HG02642 (cell line): ENCODE results near the gene C3orf18.

Source experiments
- ATAC-seq: cut with Tn5 transposase; IDR thresholded peaks from one replicate; pipeline ENCODE4 v1.9.1; 2021; ENCODE audit warnings: mild to moderate bottlenecking; ENCODE audit not compliant: unreplicated experiment, poor library complexity

The C3orf18 gene

DNA sequence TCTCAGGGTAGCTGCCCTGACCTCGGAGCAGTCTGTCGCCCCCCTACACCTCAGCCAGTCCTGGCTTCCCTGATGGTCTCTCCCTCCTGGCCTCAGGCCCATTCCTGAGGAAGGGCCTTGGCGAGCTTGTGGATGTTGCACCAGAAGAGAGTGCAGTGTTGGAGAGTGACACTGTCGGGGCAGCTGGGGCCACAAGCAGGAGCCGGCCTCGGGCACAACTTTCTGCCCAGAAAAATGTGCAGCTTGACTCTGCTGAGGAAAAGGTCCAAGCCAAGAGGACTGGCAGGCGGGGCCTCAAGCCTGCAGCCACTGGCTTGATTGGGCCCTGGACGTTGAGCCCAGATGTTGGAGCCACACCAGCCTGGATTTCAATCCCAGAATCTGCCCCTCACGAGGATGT, 14.5 kb upstream of the C3orf18 start:
- ATAC-seq: no peak

DNA sequence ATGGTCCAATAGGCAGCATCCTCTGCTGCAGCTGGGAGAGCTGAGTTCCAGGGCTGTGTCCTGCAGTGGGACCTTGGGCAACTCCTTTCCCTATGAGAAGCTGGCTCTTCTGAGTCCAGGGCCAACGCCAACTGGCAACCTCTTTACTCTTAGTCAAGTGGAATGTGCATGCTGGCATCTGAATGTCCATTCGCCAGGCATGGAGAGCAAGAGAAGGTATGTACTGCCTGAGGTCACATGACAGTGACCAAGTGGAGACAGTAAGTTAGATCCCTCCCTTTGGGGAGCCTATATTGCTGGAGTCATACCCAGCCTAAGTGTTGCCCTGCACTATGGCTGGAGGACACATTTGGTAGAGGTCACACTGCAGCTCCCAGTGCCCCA, 13.9 kb upstream of the C3orf18 start:
- ATAC-seq: no peak

DNA sequence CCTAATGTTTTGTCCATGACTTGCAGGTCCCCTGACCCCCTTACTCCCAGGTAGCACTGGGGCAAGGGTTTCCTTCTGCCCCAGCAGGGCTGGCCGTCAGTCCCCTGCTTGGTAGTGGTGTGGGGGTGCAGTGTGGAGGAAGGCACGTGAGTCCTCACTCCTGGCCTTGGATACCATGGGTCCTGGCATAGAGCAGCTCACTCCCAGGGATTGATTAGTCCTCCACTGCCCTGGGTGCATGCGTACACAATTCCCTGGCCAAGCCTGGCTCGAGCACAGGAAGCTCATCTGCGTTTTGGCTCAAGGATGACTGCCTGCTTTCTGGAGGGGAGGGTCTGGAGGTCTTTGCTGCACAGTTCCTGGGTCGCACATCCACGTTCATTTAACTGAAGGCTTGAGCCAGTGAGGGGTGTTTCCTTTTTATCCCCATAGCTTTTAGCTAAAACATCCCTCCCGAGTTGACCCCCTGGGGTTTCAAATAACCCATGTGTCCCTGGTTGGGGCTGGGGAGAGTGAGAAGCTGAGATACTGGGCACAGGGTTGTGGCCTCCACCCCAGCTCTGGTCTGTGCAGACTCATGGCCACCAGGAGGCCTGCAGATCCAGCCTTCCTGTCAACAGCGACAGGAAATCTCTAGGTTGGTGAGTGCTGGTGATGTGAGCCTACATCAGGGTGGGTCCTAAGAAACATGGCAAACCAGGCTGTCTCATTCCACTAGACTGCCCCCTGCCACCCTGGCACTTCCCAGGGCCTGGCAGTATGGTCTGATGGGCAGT, 13.3 kb upstream of the C3orf18 start:
- no peak for ATAC-seq

DNA sequence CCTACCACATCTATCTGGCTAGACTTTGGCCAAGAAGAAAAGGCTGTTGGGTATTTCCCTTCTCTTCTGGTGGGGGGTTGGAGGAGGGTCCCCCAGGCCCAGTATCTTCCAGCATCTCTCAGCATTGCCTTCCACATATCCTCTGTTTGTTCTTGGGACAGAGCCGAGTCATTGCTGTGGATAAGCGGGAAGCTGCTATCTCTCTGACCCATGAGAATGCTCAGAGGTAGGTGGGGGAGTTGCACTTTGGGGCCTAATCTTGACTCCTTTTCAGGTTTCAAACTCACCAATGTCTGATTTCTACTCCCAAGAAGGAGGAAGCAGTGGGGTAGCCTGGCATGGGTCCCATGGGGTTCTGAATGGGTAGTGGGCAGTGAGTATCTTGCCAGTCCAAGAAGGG, 9.8 kb upstream of the C3orf18 start:
- no peak for ATAC-seq

DNA sequence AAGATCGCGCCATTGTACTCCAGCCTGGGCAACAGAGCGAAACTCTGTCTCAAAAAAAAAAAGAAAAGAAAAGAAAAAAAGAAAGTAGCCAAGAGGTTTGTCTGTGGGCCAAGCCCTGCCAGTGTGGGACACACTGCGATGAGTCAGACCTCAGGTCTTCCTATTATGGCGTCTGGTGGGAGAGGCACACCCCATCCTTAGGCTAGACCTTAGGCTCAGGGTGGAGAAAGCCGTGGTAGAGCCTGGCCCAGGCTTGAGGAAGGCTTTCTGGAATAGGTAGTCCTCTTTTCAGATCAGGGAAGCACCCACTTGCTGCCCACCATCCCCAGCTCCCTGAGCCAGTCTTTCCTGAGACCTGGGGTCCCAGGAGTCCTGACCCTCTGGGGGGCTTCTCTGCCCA, 7.8 kb upstream of the C3orf18 start:
- no peak for ATAC-seq

DNA sequence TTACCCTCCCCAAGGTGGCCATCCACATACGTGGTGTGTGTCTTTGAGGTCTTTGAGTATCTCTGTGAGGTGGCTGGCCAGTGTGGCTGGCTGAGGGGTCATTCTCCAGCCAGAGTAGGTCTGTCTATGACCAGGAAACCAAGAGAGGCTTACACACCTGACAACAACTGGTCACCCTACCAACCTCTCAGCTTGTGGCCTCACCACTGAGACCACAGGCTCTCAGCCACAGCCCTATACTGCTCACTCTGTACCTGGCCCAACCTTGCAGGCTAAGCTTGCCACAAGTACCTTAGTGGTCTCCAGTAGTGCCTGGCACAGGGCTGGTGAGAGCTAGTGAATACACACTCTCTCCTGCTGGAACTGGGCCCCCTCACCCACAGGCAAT, 6.9 kb upstream of the C3orf18 start:
- ATAC-seq: no peak

DNA sequence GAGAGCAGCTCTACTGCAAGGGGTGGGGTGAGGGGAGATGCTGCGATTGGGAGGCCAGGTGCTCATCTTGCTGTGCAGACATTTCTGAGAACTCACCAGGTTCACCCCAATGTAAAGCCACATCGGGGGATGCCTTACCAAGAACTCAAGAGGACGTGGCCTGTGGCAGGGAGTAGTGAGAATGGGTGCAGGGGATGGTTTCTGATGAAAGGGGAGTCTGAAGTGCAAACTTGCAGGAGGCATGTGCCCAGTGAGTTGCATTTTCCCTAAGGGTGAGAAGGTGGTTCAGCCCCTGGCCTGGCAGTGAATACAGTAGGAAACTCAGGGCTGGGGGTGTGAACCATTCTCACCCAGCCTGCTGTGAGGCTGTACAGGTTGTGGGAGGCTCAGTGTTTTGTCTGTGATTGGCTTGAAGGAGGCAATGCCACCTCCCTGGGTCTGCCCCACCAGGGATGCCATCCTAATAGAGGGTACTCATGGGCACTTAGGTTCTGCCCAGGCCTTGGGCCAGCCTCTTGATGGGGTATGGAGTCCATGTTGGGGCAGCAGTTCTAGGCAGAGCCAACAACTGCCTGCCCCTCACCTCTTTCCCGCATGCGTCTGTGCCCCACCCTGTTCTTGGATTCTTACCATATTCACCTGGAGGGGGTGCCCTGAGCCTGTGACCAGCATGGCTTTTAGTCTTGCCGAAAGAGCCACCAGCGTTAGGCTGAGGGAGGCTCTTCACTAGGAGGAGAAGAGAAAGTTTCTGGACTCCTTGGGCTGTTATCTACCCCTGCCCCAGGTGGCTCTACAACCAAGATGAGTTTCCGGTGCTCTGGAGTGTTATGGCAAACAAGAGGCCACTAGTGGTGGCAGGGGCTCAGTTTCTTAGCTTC, 6.3 kb upstream of the C3orf18 start:
- no peak for ATAC-seq

DNA sequence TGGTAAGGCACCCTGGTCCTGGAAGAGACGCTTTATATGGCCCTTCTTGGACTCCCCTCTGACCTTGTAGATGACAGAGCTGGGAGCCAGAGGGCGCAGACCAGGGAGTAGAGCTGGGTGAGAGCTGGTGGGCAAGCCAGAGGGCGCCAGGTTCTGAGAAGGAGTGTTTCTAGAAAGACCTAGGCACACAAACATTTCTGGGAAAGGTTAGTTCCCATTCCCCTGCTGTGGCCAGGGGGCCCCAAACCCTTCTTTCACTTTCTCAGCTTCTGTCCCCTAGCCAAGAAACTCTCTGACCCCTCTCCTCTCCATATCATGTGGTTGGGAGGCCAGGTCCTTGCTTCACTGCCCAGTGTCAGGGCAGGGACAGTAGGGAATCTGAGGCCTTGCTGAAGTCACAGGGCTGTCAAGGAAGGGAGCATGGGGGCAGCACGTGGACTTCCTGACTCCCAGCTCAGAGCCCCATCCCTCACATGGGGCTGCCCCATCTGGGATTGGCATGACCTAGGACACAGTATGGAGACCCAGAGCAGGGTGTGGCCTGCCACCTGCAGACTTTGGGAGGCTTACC, 5.3 kb upstream of the C3orf18 start:
- no peak for ATAC-seq

DNA sequence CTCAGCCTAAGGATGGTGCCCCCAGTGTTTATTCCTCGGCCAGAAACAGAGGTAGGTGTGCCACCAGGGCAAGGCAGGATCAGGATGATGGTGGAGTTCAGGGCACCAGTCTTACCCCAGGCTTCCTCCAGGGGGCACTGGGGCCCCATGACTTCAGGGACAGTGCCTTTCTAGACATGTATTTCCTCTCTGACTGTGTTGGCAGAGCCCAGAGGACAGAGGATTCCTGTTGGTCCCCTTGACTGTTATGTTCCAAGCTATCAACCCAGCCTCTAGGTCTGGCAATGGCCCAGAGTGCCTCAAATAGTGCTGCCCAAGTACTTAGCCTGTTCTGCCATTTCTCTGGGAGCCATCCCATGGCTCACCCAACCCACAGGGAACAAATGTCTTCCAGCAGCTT, 4.6 kb upstream of the C3orf18 start:
- no peak for ATAC-seq

DNA sequence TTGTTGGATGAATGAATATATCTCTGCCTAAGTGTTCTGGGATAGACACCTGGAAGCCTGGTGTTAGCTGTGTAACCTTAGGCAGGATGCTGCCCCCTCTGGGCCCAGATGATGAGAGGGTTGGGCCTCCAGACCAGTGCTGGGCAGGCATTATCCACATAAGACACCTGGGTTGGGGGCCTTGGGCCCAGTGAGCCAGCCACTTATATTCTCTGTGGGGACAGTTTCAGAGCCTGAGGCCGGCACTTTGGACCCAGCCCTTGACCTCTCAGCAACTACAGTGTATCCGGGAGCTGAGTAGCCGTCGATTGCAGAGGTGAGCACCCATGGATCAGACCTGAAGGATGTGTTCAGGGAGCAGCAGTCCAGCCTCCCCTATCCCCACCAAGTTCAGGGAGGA, 3.9 kb upstream of the C3orf18 start:
- no peak for ATAC-seq

DNA sequence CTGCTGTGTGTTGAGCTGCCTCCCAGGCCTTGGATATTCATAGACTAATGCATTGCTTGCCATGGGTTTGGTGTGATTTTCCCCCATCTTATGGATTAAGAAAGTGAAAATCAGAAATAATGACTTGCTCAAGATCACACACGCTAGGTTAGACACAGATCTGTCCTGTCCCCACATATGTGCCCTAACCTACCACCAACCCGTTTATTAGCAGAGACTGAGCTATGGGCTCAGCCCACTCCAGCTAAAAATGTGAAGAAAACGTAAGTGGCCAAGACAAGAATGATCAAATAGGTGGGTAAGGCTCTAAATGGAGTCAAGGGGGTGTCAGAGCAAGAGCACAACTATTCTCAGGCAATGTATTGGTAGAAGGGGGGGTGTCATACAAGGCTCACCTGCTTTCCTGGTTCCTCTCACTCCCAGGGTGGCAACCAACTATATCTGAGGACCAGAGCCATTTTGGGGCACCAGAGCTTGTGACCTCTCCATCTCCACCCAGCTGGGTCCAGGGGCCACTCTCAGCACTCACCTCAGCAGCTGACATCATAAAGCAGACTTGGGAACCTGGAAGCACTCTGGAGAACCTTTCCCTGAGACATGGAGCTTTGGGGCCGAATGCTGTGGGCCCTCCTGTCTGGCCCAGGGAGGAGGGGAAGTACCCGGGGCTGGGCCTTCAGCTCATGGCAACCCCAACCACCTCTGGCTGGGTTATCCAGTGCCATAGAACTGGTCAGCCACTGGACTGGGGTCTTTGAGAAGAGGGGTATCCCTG, 3.1 kb upstream of the C3orf18 start:
- no peak for ATAC-seq

DNA sequence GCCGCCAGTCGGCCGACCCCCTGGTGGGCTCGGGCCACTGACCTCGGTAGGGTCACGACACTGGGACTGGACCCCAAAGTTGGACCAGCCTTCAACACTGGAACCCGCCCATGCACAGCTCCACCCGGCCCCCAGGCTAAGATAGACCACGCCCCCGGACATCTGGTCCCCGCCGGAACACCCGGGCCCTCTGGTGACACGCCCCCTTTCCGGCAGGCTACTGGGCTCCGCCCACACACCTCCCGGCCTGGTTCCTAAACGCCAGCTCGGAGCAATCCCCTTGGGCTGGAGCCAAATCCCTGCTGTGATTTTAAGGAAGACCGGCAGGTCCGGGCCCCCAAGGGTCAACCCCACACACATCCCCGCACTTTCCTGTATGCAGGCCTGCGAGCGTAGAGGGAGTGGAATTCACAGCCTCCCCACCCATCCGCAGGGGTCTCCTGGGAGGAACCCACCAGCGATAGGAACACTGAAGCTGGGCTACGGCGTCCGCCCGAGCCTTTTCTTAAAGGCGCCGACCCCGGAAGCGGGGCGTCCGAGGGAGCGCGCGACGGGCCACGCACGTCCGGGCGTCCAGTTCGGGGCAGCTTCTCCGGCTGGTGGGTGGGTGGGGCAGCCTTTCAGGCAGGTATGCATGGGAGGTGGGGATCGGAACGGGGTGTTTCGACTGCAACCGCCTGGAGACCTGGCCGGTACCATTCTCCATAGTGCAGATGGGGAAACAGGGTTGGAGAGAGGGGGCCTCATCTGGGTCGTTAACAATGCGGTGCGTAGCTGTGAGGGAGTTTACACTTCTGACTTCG, 1.6 kb upstream of the C3orf18 start, which contains the start of gene HEMK1:
Gene HEMK1, plus strand, starts transcription at position 576 of the 803 bp plus-strand sequence. CDS start 1,583 bp downstream, outside the sequence.
- peak; percentile 72 for ATAC-seq

DNA sequence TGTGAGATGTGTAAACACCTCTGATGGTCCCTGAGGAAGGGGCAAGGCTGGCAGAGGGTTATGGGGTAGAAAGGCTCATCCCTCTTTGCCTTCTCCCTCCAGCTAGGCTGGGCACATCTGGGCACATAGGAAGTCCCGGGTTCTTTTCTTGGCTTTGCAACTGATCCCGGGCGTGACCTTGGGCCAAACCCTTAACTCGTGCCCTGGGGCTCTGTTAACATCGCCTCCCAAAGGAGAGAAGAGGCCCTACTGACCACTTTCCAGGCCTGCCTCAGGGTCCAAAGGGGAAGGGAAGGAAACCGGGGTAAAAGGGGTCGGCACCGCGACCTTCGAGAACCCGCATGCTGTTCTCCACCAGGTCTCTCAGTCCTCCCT, 549 bp downstream of the C3orf18 start:
- no peak for ATAC-seq

DNA sequence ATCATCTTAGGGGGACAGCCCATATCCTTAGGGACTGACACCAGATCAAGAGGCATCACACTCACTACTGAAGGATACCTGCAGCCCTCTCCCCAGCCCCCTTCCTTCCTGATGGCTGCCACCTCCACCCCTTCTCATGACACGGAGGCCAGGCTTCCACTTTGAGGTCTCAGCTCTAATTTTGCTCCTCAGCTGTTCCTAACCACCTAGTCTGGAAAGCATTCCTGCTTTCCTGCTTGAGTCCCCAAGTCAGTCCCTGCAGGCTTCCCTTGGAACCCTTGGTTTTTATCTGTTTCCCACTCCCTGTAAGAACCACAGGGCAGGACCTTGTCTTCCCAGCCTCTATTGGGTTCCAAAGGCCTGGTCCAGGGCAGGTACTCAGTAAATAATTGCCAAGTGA, 3.2 kb downstream of the C3orf18 start:
- no peak for ATAC-seq

DNA sequence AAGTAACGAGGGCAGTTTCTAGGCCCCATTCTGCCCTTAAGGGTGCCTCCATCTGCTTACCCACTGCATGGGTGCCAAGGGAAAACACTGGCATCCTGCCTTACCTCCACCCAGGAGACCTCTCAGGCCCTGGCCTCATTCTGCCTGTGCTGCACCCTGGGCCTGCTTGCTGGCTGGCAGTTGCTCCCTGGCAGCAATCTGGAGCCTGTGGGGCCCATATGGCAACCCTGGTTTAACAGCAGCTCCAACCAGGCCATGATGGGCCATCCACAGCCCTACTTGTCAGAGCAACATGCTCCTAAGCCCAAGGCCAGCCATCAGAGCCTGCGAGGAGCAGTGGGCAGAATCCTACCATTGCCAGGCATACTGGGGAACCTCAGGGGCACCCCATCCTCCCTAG, 3.7 kb downstream of the C3orf18 start:
- no peak for ATAC-seq

DNA sequence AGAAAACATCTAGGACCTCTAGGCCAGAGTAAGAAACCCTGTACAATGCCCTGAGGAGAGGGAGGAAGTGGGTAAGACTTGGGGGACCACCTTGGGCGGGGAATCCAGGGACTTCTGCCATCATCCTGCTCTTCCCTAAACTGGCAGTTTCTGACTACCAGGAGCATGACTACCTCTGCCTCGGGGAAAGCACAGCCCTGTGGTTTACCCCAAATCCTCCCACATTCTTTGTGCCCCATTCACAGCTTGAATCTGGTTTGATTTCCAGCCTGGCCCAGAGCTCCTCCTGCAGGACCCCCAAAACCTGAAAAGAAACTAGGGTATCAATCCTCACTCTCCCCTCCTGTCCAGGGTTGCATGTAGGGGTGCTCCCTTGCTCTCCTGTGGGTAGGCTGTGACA, 4.7 kb downstream of the C3orf18 start:
- ATAC-seq: no peak

DNA sequence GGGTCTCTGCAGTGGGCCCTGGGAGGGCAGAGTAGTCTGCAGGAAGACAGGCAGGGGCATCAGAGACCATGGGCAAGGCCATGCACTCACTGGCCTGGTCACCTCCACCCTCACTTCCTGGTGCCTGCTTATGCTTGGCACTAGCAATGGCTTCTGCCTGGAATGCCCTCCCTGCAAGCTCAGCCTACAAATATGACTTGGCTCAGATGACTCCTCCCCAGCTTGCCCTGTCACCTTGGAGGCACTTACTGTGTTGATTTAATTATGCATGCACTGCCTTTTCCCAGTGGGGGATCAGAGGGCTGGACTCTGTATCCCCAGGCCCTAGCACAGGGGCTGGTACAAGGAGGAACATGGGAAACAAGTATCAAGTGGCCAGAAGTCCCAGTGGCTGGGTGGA, 7.8 kb downstream of the C3orf18 start:
- no peak for ATAC-seq

DNA sequence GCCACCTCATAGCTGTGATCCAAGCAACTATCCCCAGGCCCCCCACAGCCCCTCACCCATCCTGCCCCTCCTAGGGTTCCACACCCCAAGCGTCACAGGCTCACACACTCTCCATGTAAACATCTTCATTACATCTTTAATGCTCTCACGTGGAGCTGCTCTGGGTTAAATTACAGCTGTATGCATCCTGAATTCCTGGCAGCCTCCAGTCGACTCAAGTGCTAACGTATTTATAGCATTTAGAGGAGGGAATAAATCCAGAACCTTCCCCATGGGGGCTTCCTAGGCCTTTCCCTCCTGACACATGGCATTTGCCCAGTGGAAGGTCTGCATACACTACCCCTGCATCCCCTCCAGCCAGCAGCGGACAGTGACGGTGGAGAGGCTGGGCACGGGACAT, 9.6 kb downstream of the C3orf18 start:
- no peak for ATAC-seq

DNA sequence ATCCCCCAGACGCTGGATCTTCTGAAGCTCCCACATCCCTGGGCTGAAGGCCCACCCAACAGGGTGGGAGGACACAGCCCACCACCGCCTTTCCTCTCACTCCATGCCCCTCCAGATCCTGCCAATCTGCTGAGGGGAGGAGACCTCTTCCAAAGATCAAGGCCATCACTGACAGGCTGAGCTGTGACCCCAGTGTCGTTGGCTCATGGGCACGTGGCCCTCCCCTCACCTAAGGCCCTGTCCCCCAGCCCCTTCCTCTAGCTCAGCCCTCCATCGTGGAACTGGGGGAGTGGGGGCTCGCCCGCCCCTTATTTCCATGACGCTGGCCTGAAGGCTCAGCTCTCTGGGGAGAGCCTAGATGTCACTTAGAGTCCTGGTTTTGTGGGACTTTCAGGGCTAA, 10.4 kb downstream of the C3orf18 start:
- no peak for ATAC-seq

DNA sequence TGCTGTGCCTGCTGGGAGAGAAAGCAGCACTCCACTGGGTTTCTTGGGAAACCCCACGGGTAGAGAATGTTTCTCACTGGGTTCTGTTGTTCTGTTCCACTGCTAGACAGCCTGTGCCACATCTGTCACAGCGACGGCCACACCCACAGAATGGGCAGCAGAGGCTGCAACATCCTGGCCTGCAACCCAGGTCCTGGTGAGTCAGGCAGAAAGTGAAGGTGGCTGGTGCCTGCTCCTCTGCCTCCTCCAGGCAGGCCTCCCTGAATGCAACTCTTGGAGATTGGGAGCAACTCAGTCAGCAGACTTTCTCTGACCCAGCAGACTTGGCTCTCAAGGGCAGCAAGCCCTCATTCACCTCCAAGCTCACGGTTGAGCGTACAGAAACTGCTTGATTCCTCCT, 13.0 kb downstream of the C3orf18 start:
- no peak for ATAC-seq
